Measurements from ENCODE around the gene ITGB5.

GRCh38 chr3:124818398-124819091 lies 68.6 kb downstream of the ITGB5 start:
- no peak for TF ChIP-seq EZH2phosphoT487 (IDR thresholded peaks at IDR 0.05; ENCODE audit: insufficient read depth, low read depth)
- TF ChIP-seq EZH2 (IDR thresholded peaks at IDR 0.05; ENCODE audit: insufficient read depth, poor library complexity, severe bottlenecking) = no peak
